Stimulated activated CD8-positive, alpha-beta memory T cell treated with anti-CD3 and anti-CD28 coated beads, Interleukin-12 subunit alpha, Interleukin-12 subunit beta, amount 100 ng/mL, for 24 hours (primary cell): Measurements from ENCODE around the gene IDNK.
"Not testable (repeated sequence)": the region's sequence is repeated elsewhere in the genome, so short reads cannot be mapped to it uniquely, and the experiment has no call there.

ENCODE experiments used
- DNase-seq: peaks from one replicate; pipeline ENCODE4 v3.0.0-alpha.2; 2020; ENCODE audit errors: extremely low read depth

IDNK gene

DNA sequence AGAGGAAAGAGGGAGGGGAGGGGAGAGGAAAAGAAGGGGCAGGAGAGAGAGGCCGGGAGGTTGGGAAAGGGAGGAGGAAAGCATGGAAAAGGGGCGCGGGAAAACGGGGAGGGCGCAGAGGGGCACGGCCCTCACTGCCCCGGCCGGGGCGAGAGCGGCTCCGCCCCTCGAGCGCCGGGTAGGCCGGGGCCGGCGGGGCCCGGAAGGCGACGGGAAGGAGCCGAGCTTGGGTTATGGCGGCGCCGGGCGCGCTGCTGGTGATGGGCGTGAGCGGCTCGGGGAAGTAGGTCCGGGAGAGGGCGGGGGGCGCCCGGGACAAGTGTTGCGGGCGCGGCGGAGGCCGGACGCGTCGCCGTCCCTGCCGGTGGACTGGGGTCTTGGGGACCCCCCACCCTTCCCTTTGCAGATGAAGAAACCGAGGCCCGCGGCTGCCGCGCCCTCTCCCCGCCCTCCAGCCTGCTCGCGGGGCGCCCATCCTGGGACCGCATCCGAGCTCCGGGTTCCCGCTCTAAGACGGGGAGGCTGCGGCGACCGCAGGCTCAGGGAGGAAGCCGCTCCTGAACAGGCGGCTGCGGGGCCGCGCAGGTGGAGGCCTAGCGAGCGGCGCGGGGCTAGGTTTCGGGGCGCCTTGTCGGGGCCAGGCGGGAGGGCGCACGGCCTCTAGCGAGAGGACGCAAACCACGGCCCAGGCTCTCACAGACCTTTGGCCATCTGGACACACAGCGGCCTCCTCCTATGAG lies at the start of gene IDNK:
TSS of gene IDNK (plus strand) at position 205 of the 740 bp plus-strand sequence. CDS start at position 234, 29 bp downstream.
- DNase-seq, result peak; percentile 14

DNA sequence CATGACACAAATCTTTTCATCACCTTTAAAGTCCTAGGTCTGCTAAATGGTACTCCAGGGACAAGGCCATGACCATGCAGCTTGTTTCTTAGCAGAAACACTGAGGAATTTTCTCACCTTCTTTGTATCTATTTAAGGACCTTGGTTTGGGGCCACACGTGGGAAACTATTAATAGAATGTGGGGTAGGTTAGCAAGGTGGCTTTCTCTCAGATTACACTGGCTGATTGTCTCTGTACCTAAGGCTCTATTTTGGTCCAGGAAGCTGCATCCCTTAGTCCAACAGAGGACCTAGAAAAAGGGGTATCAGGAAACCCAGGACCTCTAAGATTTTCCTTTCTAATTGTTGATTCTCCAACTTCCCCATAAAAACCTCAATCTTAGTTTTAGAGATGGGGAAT lies 48.5 kb upstream of the IDNK start:
- no peak for DNase-seq

DNA sequence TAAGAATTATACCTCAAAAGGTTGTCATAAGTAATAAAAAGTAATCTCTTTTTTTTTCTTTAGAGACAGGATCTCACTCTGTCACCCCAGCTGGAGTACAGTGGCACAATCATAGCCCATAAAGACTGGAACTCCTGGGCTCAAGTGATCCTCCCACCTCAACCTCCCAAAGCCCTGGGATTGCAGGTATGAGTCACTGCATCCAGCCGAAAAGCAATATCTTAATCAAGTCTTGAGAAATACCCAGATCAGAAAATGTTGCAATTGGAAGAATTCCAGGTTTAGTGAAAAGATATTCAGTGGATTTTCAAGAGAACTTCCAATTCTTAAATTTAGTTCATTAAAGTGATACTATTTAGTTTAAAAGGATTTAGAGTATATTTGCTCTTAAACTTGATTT lies 40.9 kb upstream of the IDNK start:
- DNase-seq, result no peak

DNA sequence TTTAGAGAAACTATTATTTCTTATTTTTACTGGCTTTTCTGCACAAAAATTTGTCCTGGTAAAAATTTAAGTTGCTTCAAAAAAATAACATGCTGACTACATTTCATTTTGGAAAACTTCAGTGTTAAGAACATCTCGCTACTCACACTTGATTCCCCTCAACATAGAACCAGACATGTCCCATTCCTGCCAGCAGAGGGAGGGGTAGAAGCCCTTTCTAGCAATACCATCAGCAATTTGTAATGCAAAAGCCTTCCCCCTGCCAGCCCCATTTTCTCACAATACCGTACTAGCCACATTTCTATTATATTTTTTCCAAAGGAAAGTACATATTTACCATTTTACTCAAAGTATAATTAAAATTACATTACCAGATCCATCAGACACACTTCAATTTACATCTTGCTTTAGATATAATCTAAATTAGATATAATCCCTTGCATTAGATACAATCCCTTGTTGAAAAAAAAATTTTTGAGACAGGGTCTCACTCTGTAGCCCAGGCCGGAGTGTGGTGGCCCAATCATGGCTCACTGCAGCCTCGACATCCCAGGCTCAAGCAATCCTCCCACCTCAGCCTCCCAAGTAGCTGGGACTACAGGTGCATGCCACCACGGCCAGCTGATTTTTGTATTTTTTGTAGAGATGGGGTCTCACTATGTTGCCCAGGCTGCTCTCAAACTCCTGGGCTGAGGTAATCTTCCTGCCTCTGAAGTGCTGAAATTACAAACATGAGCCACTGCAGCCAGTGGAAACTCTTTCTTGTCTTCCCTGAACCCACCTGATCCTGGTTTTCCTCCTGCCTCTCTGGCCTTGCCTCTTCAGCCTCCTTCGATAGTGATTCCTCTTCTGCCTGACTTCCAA lies 39.6 kb upstream of the IDNK start:
- DNase-seq, result no peak

DNA sequence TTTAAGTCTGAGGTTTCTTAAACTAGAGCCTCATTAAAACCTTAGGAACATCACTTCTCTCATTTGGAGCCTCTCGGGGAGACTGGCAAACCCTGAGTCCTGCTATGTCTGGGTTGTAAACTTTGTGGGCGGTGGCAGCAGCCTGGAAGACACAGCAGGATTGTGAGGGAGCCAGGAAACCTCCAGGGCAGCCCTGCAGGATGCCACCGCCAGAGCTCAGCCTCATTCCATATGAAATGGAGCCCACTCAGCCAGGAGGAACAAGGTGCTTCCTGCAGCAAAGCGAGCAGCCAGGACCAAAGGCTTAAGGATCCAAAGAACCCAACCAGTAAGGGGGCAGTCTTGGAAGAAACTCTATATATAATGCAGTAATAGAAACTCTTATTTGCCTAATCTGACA lies 37.9 kb upstream of the IDNK start:
- DNase-seq, result no peak

DNA sequence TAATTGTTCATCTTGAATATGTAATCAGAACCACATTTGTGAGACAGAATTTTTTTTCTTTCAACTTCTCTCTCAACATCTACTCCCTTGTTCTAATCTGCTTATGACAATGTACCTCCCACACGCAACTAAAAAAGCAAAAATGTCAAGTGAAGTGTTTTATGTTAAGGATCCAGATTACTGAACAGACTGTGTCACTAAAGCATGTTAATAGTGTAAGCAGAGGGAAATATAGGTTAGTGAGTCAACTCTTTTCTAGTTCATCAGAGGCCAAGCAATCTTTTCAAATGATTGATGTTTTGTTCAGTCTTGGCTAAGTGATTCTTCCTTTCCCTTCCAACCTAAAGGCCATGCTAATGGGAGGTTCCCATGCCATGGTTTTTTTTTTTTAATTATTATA lies 34.7 kb upstream of the IDNK start:
- no peak for DNase-seq

DNA sequence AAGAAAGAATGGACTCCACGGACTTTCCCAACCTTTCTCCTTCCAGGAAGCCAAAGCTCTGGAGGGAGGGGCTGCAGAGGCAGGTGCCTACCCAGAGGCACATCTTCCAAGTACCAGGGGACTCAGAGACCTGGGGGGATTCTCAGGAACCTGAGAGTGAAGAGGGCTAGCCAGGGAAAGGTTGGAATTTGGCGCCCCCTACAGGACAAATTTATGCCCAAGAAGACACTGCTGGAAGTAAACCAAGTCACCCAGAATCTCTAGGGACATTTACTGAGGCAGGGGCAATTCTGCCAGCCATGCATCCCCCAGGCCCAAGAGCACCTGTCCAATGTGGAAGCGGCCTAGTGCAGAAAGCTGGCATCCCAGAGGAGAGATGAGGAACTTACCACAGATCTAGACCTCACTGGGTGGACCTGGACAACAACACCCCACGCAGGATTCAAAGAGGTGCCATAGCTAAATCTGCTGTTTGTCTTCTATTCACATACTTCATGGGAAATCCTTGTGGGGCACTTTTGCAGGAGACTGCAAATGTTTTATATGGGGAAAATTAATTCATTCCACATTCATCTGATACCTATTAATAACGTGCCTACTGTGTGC lies 25.9 kb upstream of the IDNK start:
- DNase-seq, result no peak

DNA sequence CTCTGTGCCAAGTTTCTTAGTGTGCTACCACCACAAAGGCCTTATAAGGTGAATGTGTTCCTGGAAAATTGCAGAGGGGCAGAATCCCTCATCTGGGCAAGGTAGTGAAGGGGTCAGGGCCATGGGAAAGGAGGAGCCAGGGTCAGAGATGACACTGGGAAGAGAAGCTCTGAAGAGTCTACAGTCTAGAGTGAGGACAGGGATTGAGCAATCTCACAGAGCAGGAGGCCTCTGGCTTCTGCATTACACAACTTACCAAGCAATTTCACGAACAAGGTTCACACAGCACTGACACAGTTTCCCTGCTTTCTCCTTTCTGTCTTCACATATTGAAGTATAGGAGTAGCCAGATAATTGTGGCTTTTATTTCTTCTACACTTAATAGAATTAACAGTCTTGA lies 24.5 kb upstream of the IDNK start:
- DNase-seq, result no peak

DNA sequence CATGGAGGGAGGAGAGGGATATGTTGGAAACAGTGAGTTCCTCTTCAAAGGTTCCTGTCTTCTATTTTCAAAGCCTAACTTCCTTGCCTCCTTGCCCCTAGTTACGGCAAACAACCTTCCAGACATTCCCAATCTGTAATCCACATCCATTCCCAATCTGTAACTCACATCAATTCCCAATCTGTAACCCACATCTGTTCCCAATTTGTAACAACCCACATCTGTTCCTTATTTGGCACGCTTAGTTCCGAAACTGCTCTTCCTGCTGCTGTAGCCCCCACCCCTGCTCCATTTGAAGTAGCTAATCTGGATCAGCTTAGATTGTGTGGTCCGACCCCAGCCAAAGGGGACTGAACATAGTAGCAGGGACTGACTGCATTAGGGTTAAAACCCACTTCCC lies 23.9 kb upstream of the IDNK start:
- DNase-seq, result no peak

DNA sequence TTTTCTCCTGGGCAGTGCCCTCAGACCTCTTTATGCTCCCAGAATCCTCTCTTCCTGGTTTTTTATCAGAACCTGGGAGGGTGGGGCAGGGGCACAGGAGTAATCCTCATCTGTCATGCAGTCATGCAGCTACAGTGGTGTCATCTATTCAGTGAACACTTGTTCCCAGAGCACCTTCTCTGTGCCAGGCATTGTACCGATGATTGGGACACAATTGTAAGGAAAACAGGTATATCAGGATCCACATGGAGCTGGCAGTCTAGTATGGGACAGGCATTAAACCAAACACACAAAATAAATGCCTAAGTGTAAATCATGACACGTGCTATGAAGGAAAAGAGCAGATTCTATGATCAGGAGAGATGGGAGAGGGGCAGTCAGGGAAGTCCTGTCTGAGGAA lies 21.5 kb upstream of the IDNK start:
- no peak for DNase-seq

DNA sequence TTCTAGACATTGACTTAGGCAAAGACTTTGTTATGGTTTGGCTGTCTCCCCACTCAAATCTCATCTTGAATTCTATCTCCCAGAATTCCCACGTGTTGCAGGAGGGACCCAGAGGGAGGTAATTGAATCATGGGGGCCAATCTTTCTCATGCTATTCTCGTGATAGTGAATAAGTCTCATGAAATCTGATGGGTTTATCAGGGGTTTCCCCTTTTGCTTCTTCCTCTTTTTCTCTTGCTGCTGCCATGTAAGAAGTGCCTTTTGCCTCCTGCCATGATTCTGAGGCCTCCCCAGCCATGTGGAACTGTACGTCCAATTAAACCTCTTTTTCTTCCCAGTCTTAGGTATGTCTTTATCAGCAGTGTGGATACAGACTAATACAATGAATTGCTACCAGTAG lies 15.3 kb upstream of the IDNK start:
- DNase-seq, result not testable (repeated sequence)

DNA sequence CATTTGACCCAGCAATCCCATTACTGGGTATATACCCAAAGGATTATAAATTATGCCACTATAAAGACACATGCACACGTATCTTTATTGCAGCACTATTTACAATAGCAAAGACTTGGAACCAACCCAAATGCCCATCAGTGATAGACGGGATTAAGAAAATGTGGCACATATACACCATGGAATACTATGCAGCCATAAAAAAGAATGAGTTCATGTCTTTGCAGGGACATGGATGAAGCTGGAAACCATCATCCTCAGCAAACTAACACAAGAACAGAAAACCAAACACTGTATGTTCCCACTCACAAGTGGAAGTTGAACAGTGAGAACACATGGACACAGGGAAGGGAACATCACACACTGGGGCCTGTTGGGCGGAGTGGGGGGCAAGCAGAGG lies 9.6 kb upstream of the IDNK start:
- DNase-seq, result not testable (repeated sequence)

DNA sequence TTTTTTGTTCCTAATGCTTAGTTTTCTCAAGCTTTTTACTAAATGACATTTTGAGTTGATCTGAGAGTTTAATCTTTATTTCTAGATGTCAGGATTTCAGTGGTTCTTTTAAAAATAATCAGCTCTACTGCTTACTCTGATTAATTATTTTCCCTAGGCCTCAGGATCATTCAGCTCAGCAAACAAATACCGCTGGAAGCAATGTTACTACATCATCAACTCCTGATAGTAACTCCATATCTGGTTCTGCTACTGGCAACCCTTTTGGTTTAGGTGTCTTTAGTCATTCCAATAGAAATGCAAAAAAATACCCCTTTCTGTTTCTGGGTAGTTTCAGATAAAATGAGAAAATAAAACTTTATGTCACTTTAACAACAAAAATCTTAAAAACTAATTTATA lies 5.6 kb upstream of the IDNK start:
- DNase-seq, result no peak

DNA sequence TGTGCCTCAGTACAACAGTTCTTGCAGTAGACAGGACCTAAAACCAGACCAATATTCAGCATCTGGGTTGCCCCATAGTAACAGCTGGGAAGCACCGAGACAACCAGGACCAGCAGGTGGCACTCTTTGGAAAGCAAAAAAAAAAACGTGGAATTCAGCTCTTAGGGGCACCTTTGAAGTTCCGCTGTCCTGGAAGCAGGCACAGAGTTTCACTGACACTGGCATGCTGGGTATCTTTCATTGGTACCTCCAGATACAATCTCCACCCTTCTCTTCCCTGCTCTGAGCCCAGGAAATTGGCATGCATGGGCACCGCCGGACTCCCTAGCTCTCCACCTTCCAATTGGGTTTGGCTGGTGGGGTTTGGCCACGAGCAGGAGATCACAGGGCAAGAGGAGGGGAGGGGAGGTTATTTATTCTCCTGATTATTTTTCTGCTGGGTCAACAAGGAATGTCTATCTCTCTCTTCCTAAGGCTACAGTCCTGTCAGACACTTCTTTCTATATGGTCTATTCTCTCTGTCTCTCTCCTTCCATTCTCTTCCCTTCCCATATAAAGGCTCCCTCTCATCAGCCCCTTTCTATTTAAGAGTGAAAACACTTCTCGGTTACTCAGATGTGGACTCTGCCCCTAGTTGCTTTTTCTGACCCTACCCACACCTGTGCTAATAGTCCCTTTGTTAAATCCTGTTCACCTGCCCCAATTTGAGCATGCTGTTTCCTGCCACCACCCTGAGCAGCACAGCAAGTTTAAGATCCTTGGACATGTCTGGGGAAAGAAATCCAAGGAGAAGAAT lies 1.9 kb upstream of the IDNK start:
- DNase-seq, result no peak

DNA sequence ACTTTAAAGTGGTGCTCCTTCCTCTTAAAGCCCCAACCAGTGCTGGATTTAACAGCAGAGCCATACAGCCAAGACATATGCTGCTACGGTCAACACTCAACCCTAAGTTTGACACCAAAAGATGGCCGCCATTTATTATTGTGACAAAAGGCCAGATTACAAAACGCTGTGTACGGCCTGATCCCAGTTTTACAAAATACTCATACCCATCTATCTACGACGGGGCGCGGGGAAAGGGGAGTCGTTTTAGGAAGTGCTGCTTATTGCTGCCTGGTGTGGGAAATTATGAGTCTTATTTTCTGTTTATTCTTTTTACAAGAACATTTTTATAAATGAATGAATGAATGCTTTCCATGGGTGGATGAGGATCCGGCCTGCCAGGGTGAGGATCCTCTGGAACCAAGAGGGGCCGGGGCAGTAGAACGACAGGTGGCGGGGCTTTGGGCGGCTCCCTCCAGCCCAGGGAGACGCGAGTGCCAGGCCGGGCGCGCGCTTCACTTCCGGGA lies 457 bp upstream of the IDNK start:
- DNase-seq, result peak; percentile 7

DNA sequence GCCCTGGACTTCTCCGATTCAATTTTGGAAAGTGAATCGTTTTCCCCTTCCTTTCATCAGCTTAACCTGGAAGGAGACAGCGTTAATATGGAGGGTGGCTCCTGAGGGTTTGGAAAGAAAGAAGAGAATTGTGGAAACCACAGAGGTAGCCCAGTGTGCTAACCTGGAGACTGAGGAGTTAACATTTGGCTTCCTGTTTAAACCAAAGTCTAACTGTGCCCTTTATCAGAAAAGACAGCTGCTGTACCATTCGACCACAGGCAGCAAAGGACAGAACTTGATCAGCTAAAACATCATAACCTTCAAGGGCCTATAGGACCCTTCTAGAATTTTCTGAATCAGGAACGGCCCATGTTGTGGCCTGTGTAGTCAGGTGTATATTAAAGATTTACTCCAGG lies 735 bp downstream of the IDNK start:
- DNase-seq, result no peak

DNA sequence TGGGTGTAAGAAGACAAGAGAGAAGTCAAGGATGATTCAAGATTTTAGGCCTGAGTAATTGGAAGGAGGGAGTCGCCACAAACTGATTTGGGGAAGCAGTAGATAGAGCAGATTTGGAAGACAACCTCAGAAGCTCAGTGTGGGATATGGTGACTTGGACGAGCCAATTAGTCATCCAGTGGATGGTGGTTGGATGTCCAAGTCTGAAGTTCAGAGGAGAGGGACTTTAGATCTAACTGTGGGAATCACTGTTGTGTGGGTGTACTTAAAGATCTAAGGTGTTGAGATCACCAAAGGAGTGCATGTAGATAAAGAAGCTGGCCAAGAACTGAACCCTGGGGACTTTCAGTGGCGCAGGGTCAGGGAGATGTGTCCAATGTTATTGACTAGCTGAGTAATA lies 2.2 kb downstream of the IDNK start:
- no peak for DNase-seq

DNA sequence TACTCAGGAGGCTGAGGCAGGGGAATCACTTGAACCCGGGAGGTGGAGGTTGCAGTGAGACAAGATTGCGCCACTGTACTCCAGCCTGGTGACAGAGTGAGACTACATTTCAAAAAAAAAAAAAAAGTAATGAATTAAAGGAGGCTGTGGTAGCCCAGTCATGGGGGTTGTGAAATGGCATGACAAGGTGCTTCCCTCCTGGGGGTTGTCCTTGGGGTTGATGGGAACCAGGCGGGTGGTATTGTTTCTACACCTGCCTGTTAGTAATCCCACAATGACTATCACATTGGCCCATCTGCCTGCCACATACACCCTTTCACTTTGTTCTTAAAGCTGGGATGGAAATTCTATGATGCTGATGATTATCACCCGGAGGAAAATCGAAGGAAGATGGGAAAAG lies 5.6 kb downstream of the IDNK start:
- DNase-seq, result no peak

DNA sequence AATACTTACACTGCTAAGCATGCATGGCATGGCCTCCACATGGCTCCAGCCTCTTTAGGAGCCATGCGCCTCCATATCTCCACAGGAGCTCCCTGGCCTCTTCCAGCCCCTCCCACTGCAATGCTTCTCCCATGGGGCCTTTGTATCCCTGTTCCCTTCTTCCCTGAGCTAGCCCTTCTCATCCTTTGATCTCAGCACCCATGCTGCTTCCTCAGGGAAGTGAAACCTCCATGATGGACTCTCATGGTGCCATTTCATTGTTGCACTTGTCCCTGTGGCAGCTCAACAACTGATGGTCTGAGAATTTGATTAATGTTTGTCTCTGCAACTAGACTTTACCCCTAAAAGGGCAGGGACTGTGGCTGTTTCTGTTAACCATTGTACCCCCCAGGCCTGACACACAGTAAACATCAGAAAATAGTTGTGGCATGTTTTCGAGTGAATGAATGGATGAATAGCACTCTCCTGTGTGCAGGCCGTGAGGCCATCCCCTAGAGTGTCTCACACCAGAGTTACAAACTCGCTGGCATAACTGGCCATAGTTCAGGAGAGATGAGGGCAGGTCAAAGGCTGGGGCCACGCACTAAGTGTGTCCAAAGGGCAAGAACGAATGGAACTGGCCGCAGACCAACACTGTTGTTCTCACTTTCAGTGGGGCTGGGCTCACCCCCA lies 6.6 kb downstream of the IDNK start:
- DNase-seq, result no peak

DNA sequence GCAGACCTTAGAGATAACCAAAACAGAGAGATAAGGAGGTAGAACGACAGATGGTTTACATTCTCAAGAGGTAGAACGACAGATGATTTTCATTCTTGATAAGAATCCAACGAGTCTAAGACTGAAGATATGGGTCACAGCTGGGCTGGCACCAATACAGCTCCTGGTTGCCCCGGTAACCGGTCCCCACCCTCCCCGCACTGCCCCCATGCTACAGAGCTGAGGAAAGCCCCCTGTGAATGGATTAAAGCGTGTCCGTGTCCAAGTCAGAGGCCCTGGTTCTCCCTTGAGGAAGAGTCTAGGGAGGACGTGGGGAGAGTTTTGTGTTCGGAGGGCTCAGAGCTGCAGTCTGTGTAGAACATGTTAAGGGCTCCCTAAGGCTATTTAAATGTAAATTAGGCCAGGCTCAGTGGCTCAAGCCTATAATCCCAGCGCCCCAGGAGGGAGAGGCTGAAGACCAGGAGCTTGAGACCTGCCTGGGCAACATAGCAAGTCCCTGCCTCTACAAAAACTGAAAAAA lies 8.1 kb downstream of the IDNK start:
- no peak for DNase-seq

DNA sequence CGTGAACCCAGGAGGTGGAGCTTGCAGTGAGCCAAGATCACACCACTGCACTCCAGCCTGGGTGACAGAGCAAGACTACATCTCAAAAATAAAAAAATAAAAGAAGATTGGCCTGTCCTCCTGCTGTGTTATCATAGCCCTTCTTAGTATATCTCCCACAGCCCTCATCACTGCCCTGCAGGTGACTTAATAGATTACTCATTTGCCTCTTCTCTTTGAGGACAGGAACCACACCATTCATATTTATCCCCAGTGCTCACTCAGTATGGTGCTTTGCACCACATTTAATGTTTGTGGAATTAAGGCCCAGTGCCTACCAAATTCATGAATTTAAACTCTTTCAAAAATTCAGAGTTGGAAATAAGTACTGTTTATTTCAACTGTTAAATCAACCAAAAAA lies 10.3 kb downstream of the IDNK start:
- no peak for DNase-seq
